ENCODE measurements around the gene BST2.
A peak's percentile ranks its signal among the peaks of the same experiment; 100 is the strongest.
"Not testable (repeated sequence)": the region's sequence is repeated elsewhere in the genome, so short reads cannot be mapped to it uniquely, and the experiment has no call there.

BST2 gene

GRCh38 chr19:17385878-17386611 is 19.4 kb downstream of the BST2 start:
- peak; percentile 40 for DNase-seq

GRCh38 chr19:17380426-17381138 is 24.8 kb downstream of the BST2 start:
- DNase-seq: no peak

- no peak for DNase-seq
Measured at GRCh38 chr19:17379221-17379631, 26.2 kb downstream of the BST2 start.

- DNase-seq: no peak
Measured at GRCh38 chr19:17378271-17378670, 27.2 kb downstream of the BST2 start.

GRCh38 chr19:17376935-17377600 is 28.4 kb downstream of the BST2 start, which contains the start of gene PLVAP:
Gene PLVAP, minus strand, starts transcription at chr19:17377342. Its CDS starts 54 bp downstream, at chr19:17377288.
- DNase-seq: no peak

GRCh38 chr19:17370026-17370587 is 35.3 kb downstream of the BST2 start:
- no peak for DNase-seq

GRCh38 chr19:17365361-17365760 is 40.1 kb downstream of the BST2 start:
- no peak for DNase-seq

- DNase-seq: not testable (repeated sequence)
Measured at GRCh38 chr19:17363852-17364605, 41.4 kb downstream of the BST2 start.

GRCh38 chr19:17359905-17360800 is 45.3 kb downstream of the BST2 start:
- no peak for DNase-seq

GRCh38 chr19:17358395-17358794 is 47.0 kb downstream of the BST2 start:
- DNase-seq: no peak

GRCh38 chr19:17357724-17358123 is 47.7 kb downstream of the BST2 start:
- no peak for DNase-seq

- DNase-seq: no peak
Measured at GRCh38 chr19:17357078-17357666, 48.3 kb downstream of the BST2 start.

- DNase-seq: no peak
Measured at GRCh38 chr19:17353386-17353785, 52.0 kb downstream of the BST2 start.

Data from NK-92 treated with Interleukin-12 subunit alpha and Interleukin-12 subunit beta, amount 100 ng/mL, for 24 hours (cell line).